Esophagus muscularis mucosa (tissue), 3 donors: Measurements from ENCODE around the gene KANK4.

Experiments
- CTCF ChIP-seq, 3 experiments: fragments of 200-600 bp in 2 of 3; fragments of 450-650 bp in 1 of 3; sonication (generic) in 2 of 3; IDR thresholded peaks; one replicate each; pipeline ENCODE4 v1.5.1; 2017 to 2019; ENCODE audit warnings: antibody characterized with exemption in 3 of 3, mild to moderate bottlenecking in 2 of 3, moderate library complexity in 1 of 3
- POLR2A ChIP-seq: fragments of 450-650 bp; IDR thresholded peaks from one replicate; pipeline ENCODE4 v1.6.1; 2017; ENCODE audit warnings: antibody characterized with exemption, moderate library complexity, mild to moderate bottlenecking, low read depth

- no peak for TF ChIP-seq CTCF (IDR thresholded peaks at IDR 0.05)
- no peak for TF ChIP-seq POLR2A
Measured at GRCh38 chr1:62304515-62304914, 14.7 kb downstream of the KANK4 start.
